MM.1S (cell line): ENCODE measurements around the gene SORCS2.

Experiments
- DNase-seq: peaks from one replicate; pipeline ENCODE4 v3.0.0-alpha.2; 2015
- H2AFZ ChIP-seq: fragments of 300-600 bp; sonication (generic); 2 replicates; pipeline ENCODE4 v1.6.0; 2016; ENCODE audit warnings: antibody characterized with exemption, low read length
- H3F3A ChIP-seq: fragments of 300-600 bp; sonication (generic); 2 replicates; pipeline ENCODE4 v1.6.1; 2016; ENCODE audit warnings: mild to moderate bottlenecking, antibody characterized with exemption, low read length, moderate library complexity, mixed read lengths; ENCODE audit not compliant: insufficient read depth
- H3K27ac ChIP-seq: fragments of 300-600 bp; sonication (generic); 2 replicates; pipeline ENCODE4 v1.5.1; 2016; ENCODE audit warnings: mild to moderate bottlenecking, low read length
- H3K27me3 ChIP-seq: fragments of 300-600 bp; sonication (generic); replicated peaks from 2 replicates; pipeline ENCODE4 v1.6.0; 2016; ENCODE audit warnings: low read length; ENCODE audit not compliant: insufficient read depth
- H3K36me3 ChIP-seq: fragments of 300-600 bp; sonication (generic); replicated peaks from 2 replicates; pipeline ENCODE4 v1.6.1; 2016; ENCODE audit warnings: mild to moderate bottlenecking, low read length, mixed read lengths; ENCODE audit not compliant: insufficient read depth
- H3K4me1 ChIP-seq: fragments of 300-600 bp; sonication (generic); 2 replicates; pipeline ENCODE4 v1.6.1; 2016; ENCODE audit warnings: low read length, mixed read lengths
- H3K4me2 ChIP-seq: fragments of 300-600 bp; sonication (generic); 2 replicates; pipeline ENCODE4 v1.6.0; 2016; ENCODE audit warnings: low read depth, low read length
- H3K4me3 ChIP-seq: fragments of 300-600 bp; sonication (generic); 2 replicates; pipeline ENCODE4 v1.5.1; 2016; ENCODE audit warnings: low read length, mixed read lengths
- H3K79me2 ChIP-seq: fragments of 300-600 bp; sonication (generic); 2 replicates; pipeline ENCODE4 v1.6.1; 2016; ENCODE audit warnings: mixed run types, low read length, mixed read lengths
- H3K9ac ChIP-seq: fragments of 300-600 bp; sonication (generic); 2 replicates; pipeline ENCODE4 v1.6.1; 2016; ENCODE audit warnings: low read length, mixed read lengths
- H3K9me2 ChIP-seq: fragments of 300-600 bp; sonication (generic); replicated peaks from 2 replicates; pipeline ENCODE4 v1.6.1; 2016; ENCODE audit warnings: mild to moderate bottlenecking, low read length, mixed read lengths; ENCODE audit not compliant: insufficient read depth
- H3K9me3 ChIP-seq: fragments of 300-600 bp; sonication (generic); replicated peaks from 2 replicates; pipeline ENCODE4 v1.6.1; 2016; ENCODE audit warnings: mild to moderate bottlenecking, low read length, mixed read lengths; ENCODE audit not compliant: insufficient read depth
- H4K20me1 ChIP-seq: fragments of 300-600 bp; sonication (generic); 2 replicates; pipeline ENCODE4 v1.6.1; 2016; ENCODE audit warnings: mild to moderate bottlenecking, low read length, moderate library complexity, mixed read lengths; ENCODE audit not compliant: insufficient read depth
- EZH2 ChIP-seq: fragments of 300-600 bp; sonication (generic); optimal IDR thresholded peaks from 2 replicates; pipeline ENCODE3; 2017; ENCODE audit warnings: low read depth, mild to moderate bottlenecking, antibody characterized with exemption, low read length, mixed read lengths
- EZH2phosphoT487 ChIP-seq: fragments of 300-600 bp; sonication (generic); IDR thresholded peaks from 2 replicates; pipeline ENCODE4 v1.6.1; 2018; ENCODE audit warnings: antibody characterized with exemption, low read length
- TF ChIP-seq, protein P1 (sequence below): fragments of 300-600 bp; sonication (generic); IDR thresholded peaks from 2 replicates; pipeline ENCODE4 v1.5.1; 2016; ENCODE audit warnings: antibody characterized with exemption, low read length, mixed read lengths

SORCS2 gene

DNA sequence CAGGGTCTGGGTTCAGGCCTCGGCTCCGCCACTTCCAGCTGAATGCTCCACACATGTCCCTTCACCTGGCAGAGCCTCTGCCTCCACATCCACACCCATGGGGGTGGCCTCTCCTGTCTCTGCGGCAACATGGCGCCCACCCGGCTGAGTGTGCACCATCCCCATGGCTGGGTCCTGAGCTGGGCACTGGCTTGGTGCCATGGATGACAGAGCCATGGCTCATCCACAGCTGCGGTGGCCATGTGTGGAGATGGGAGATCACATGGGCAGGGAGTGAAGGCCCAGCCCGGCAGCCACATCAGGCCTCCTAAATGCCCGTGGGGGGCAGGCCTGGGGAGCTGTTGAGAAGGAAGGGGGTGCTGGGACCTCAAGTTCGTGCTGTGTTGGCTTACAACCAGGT lies 533.6 kb downstream of the SORCS2 start:
- no peaks in the 10 kb centered on the region for H3K9me3 ChIP-seq
- no peaks in the 10 kb centered on the region for H3K79me2 ChIP-seq
- no peaks in the 10 kb centered on the region for H3K9me2 ChIP-seq
- H3K4me3 ChIP-seq: no peak overlapping the region
- no peak overlapping the region for H3K27ac ChIP-seq
- no peak overlapping the region for H3K4me2 ChIP-seq
- no peaks in the 10 kb centered on the region for H3F3A ChIP-seq
- no peaks in the 10 kb centered on the region for H3K36me3 ChIP-seq
- H3K4me1 ChIP-seq: no peaks in the 10 kb centered on the region
- no peaks in the 10 kb centered on the region for H4K20me1 ChIP-seq
- no peak for TF ChIP-seq EZH2phosphoT487
- H3K9ac ChIP-seq: no peak overlapping the region
- no peak for DNase-seq
- peaks cover 65% of the 10 kb centered on the region for H3K27me3 ChIP-seq
- no peak overlapping the region for H2AFZ ChIP-seq

DNA sequence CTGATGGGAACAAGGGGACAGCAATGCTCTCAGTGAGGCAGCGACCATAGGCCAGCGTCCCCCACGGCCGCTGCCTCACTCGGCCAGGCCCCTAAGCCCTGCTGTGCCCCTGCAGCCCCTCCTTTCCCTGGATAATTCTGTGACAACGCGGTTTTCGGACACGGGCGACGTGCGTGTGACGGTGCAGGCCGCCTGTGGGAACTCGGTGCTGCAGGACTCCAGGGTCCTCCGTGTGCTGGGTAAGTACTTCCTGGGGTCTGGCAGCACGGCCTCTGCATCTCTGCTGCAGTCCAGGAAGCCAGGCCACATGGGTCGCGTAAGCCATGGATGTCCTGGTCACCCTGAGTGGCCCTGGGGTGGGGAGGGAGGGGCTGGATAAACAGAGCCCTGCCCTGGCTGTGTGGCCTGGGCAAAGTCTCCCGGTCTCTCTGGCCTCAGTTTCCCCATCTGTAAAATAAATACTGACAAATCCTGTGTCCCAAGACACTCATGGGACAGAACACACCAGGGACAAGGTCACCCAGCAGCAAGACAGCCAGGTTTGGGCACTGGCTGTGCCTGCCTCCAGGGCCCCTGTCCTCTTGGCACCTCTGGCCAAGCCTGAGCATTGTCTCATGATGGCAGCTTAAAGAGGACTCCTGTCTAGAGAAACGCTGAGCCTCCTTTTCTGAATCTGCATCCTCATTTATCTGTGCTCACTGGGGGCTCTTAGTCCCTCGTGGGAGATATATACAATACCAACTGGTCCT lies 534.5 kb downstream of the SORCS2 start:
- no peak overlapping the region for H3K27ac ChIP-seq
- TF ChIP-seq EZH2phosphoT487 (no peak), EZH2 (no peak)
- TF ChIP-seq, protein P1, sequence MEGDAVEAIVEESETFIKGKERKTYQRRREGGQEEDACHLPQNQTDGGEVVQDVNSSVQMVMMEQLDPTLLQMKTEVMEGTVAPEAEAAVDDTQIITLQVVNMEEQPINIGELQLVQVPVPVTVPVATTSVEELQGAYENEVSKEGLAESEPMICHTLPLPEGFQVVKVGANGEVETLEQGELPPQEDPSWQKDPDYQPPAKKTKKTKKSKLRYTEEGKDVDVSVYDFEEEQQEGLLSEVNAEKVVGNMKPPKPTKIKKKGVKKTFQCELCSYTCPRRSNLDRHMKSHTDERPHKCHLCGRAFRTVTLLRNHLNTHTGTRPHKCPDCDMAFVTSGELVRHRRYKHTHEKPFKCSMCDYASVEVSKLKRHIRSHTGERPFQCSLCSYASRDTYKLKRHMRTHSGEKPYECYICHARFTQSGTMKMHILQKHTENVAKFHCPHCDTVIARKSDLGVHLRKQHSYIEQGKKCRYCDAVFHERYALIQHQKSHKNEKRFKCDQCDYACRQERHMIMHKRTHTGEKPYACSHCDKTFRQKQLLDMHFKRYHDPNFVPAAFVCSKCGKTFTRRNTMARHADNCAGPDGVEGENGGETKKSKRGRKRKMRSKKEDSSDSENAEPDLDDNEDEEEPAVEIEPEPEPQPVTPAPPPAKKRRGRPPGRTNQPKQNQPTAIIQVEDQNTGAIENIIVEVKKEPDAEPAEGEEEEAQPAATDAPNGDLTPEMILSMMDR: no peak
- no peaks in the 10 kb centered on the region for H4K20me1 ChIP-seq
- no peaks in the 10 kb centered on the region for H3K9me3 ChIP-seq
- H3K4me2 ChIP-seq: no peak overlapping the region
- H3K9ac ChIP-seq: no peak overlapping the region
- H3K9me2 ChIP-seq: no peaks in the 10 kb centered on the region
- H2AFZ ChIP-seq: no peak overlapping the region
- no peaks in the 10 kb centered on the region for H3K79me2 ChIP-seq
- no peak overlapping the region for H3K4me3 ChIP-seq
- peaks cover 65% of the 10 kb centered on the region for H3K27me3 ChIP-seq
- H3F3A ChIP-seq: no peaks in the 10 kb centered on the region
- H3K4me1 ChIP-seq: no peaks in the 10 kb centered on the region
- H3K36me3 ChIP-seq: no peaks in the 10 kb centered on the region
- DNase-seq: no peak

DNA sequence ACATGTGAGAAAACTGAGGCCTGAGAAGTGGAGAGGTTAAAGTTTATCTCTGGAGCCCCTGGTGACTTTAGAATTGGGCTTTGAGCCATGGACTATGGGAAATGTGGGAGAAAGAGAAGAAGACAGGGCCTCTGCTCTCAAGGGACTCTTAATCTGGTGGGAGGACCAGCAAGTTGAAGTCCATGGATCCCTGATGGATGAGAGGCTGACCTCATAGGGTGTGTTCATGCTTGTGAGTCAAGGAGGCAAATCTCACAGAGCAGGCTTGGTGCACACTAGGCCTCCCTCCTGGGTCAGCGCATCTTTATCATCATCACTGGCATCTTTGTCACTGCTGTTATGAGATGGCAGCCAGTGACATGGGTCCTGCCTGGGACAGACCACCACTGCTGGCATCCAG lies 535.4 kb downstream of the SORCS2 start:
- TF ChIP-seq EZH2phosphoT487 (no peak), EZH2 (no peak)
- TF ChIP-seq, protein P1: no peak
- H3K4me2 ChIP-seq: no peak overlapping the region
- no peak overlapping the region for H2AFZ ChIP-seq
- no peak for DNase-seq
- no peak overlapping the region for H3K27ac ChIP-seq
- H3K4me1 ChIP-seq: no peaks in the 10 kb centered on the region
- H3K27me3 ChIP-seq: peaks cover 65% of the 10 kb centered on the region
- no peaks in the 10 kb centered on the region for H3K79me2 ChIP-seq
- no peaks in the 10 kb centered on the region for H3K9me2 ChIP-seq
- no peaks in the 10 kb centered on the region for H3K9me3 ChIP-seq
- H3K36me3 ChIP-seq: no peaks in the 10 kb centered on the region
- no peak overlapping the region for H3K9ac ChIP-seq
- H4K20me1 ChIP-seq: no peaks in the 10 kb centered on the region
- H3F3A ChIP-seq: no peaks in the 10 kb centered on the region
- H3K4me3 ChIP-seq: no peak overlapping the region

DNA sequence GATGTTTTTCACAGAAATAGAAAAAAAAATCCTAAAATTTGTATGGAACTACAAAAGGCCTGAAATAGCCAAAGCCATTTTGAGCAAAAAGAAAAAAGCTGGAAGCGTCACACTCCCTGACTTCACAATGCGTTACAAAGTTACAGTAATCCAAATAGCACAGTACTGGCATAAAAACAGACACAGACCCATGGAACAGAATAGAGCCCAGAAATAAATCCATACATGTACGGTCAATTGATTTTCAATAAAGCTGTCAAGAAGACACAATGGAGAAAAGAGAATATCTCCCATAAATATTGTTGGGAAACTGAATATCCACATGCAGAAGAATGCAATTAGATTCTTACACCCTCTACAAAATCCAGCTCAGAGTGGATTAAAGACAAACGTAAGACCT lies 539.1 kb downstream of the SORCS2 start:
- Histone ChIP-seq H2AFZ (no peak overlapping the region), H3K4me2 (no peak overlapping the region), H3K9me2 (no peaks in the 10 kb centered on the region), H3K36me3 (no peaks in the 10 kb centered on the region), H3K27me3 (peaks cover 92% of the 10 kb centered on the region), H4K20me1 (no peaks in the 10 kb centered on the region), H3K9ac (no peak overlapping the region), H3K9me3 (no peaks in the 10 kb centered on the region), H3K4me3 (no peak overlapping the region), H3K4me1 (no peaks in the 10 kb centered on the region), H3K27ac (no peak overlapping the region), H3F3A (no peaks in the 10 kb centered on the region), H3K79me2 (no peaks in the 10 kb centered on the region)
- DNase-seq: no peak
- TF ChIP-seq EZH2phosphoT487: no peak
- TF ChIP-seq, protein P1: no peak
- no peak for TF ChIP-seq EZH2
